ENCODE data around the gene ACY1. TPM values are rescaled to one million over a fixed set of nuclear protein-coding genes. Genes with fewer than 3 reads are reported as not detected.

Gene ACY1
- total RNA-seq, 1 experiment from 2014 or later = 62.6 TPM

- no peak overlapping the region for H3K4me3 Mint-ChIP-seq
- H2AFZ ChIP-seq (ENCODE audit: low read length) = no peak overlapping the region
- no peak overlapping the region for H2AK5ac ChIP-seq (ENCODE audit: insufficient read length, low read length)
- H4K20me1 ChIP-seq (ENCODE audit: control insufficient read depth, insufficient read depth, insufficient read length) = no peaks in the 10 kb centered on the region
- DNase-seq = no peak
- H3K79me2 ChIP-seq (ENCODE audit: insufficient read depth, low read length) = no peaks in the 10 kb centered on the region
- no peak overlapping the region for H2BK120ac ChIP-seq (ENCODE audit: low read depth, low read length, poor library complexity, severe bottlenecking)
- no peak overlapping the region for H2BK15ac ChIP-seq (ENCODE audit: low read depth, low read length)
- H3K27ac Mint-ChIP-seq = no peak overlapping the region
- H2BK12ac ChIP-seq (ENCODE audit: insufficient read length, low read depth, low read length) = no peak overlapping the region
- H4K5ac ChIP-seq (ENCODE audit: insufficient read length, low read depth, low read length) = no peak overlapping the region
- H3K56ac ChIP-seq (ENCODE audit: insufficient read length, low read depth, low read length) = no peak overlapping the region
- H3K4me1 ChIP-seq (ENCODE audit: insufficient read depth, low read length) = no peaks in the 10 kb centered on the region
- H3K18ac ChIP-seq (ENCODE audit: insufficient read length, low read depth, low read length) = no peak overlapping the region
- no peak overlapping the region for H3K27ac ChIP-seq (ENCODE audit: insufficient read length, low read depth, low read length)
- H3K9me3 Mint-ChIP-seq = no peaks in the 10 kb centered on the region
- H3K14ac ChIP-seq (ENCODE audit: insufficient read depth, low read length) = no peak overlapping the region
- H3K27me3 Mint-ChIP-seq (ENCODE audit: low read depth) = peaks cover 2% of the 10 kb centered on the region
- H3K79me1 ChIP-seq (ENCODE audit: insufficient read depth, low read depth, low read length, poor library complexity, severe bottlenecking) = no peaks in the 10 kb centered on the region
- no peaks in the 10 kb centered on the region for H3K27me3 ChIP-seq (ENCODE audit: insufficient read depth, low read length)
- no peak overlapping the region for H3K4ac ChIP-seq (ENCODE audit: low read depth, low read length)
- no peak overlapping the region for H3T11ph ChIP-seq (ENCODE audit: low read length)
- no peak overlapping the region for H2BK20ac ChIP-seq (ENCODE audit: low read depth, low read length, poor library complexity, severe bottlenecking)
- no peak overlapping the region for H3K23ac ChIP-seq (ENCODE audit: insufficient read length, low read depth, low read length)
- TF ChIP-seq CTCF (conservative IDR thresholded peaks at IDR 0.05) = no peak
- no peaks in the 10 kb centered on the region for H3K36me3 Mint-ChIP-seq (ENCODE audit: insufficient read depth in 1 of 3, low read depth in 3 of 3)
- H3K4me1 Mint-ChIP-seq = peaks cover 3 to 11% of the 10 kb centered on the region in 2 experiments; a peak in 3 of 4 replicates
- H3K23me2 ChIP-seq (ENCODE audit: insufficient read length, low read depth, low read length, poor library complexity, severe bottlenecking) = no peaks in the 10 kb centered on the region
- H3K4me2 ChIP-seq (ENCODE audit: insufficient read depth, insufficient read length, low read length) = no peak overlapping the region
- no peaks in the 10 kb centered on the region for H3K9me3 ChIP-seq (ENCODE audit: control insufficient read depth, low read depth, low read length)
- H2BK5ac ChIP-seq (ENCODE audit: insufficient read length, low read length) = no peak overlapping the region
- no CpG with 5 or more reads among the region's 7 CpGs for WGBS (ENCODE audit: extremely low coverage, insufficient read length, low lambda C conversion rate)
- no peak overlapping the region for H4K8ac ChIP-seq (replicated peaks; ENCODE audit: insufficient read length, low read depth, low read length)
- H4K91ac ChIP-seq (ENCODE audit: insufficient read length, low read depth, low read length) = no peak overlapping the region
- no peak overlapping the region for H3K9ac ChIP-seq (ENCODE audit: extremely low read depth, insufficient read length, low read length)
Measured at GRCh38 chr3:52012699-52013098, 29.4 kb downstream of the ACY1 start.

Data from H9 (cell line).